RWPE2 (cell line): ENCODE results near the gene UPF1.
"Not testable (repeated sequence)": the region's sequence is repeated elsewhere in the genome, so short reads cannot be mapped to it uniquely, and the experiment has no call there.

Experiments used
- ATAC-seq: fragments of 200-7000 bp; cut with Tn5 transposase; 3 replicates; pipeline ENCODE4 v1.9.1; 2021; ENCODE audit warnings: low read depth
- DNase-seq: peaks from one replicate; pipeline ENCODE4 v3.0.0-alpha.2; 2020; ENCODE audit warnings: low spot score
- H3K27ac ChIP-seq: fragments of 450-650 bp; 2 replicates; pipeline ENCODE4 v1.5.1; 2017; ENCODE audit warnings: mild to moderate bottlenecking; ENCODE audit not compliant: poor library complexity, severe bottlenecking
- H3K27me3 ChIP-seq: fragments of 250-450 bp; sonication (Bioruptor Pico); 2 replicates; pipeline ENCODE4 v1.5.1; 2021; ENCODE audit warnings: mild to moderate bottlenecking, moderate library complexity; ENCODE audit not compliant: insufficient read depth, poor library complexity, severe bottlenecking
- H3K36me3 ChIP-seq: fragments of 250-450 bp; sonication (Bioruptor Pico); 2 replicates; pipeline ENCODE4 v1.5.1; 2020; ENCODE audit warnings: low read depth, mild to moderate bottlenecking, moderate library complexity
- H3K4me1 ChIP-seq: fragments of 250-450 bp; sonication (Bioruptor Pico); 2 replicates; pipeline ENCODE4 v1.5.1; 2021; ENCODE audit warnings: mild to moderate bottlenecking, moderate library complexity; ENCODE audit not compliant: insufficient read depth, poor library complexity, severe bottlenecking
- H3K4me3 ChIP-seq: fragments of 250-450 bp; sonication (Bioruptor Pico); 2 replicates; pipeline ENCODE4 v1.5.1; 2021; ENCODE audit warnings: mild to moderate bottlenecking, moderate library complexity; ENCODE audit not compliant: severe bottlenecking
- H3K9me3 ChIP-seq: fragments of 250-450 bp; sonication (Bioruptor Pico); 2 replicates; pipeline ENCODE4 v1.5.1; 2021; ENCODE audit warnings: mild to moderate bottlenecking, moderate library complexity; ENCODE audit not compliant: severe bottlenecking
- CTCF ChIP-seq: fragments of 450-650 bp; IDR thresholded peaks from one replicate; pipeline ENCODE4 v1.5.1; 2017; ENCODE audit warnings: mild to moderate bottlenecking, moderate library complexity; ENCODE audit not compliant: poor library complexity, severe bottlenecking

UPF1 gene

GRCh38 chr19:18910010-18910409, 78.3 kb downstream of the UPF1 start:
- no peak for ATAC-seq
- no peak for DNase-seq
- peaks cover 26% of the 10 kb centered on the region for H3K36me3 ChIP-seq
- H3K27me3 ChIP-seq = no peaks in the 10 kb centered on the region
- TF ChIP-seq CTCF = no peak
- H3K4me3 ChIP-seq = no peak overlapping the region
- no peak overlapping the region for H3K27ac ChIP-seq
- H3K4me1 ChIP-seq = no peaks in the 10 kb centered on the region
- H3K9me3 ChIP-seq = no peaks in the 10 kb centered on the region

GRCh38 chr19:18910801-18911436, 79.2 kb downstream of the UPF1 start:
- H3K27me3 ChIP-seq = no peaks in the 10 kb centered on the region
- ATAC-seq = no peak
- no peak overlapping the region for H3K4me3 ChIP-seq
- TF ChIP-seq CTCF = no peak
- peaks cover 35% of the 10 kb centered on the region for H3K36me3 ChIP-seq
- no peaks in the 10 kb centered on the region for H3K9me3 ChIP-seq
- DNase-seq = no peak
- no peak overlapping the region for H3K27ac ChIP-seq
- no peaks in the 10 kb centered on the region for H3K4me1 ChIP-seq

GRCh38 chr19:18912933-18913332, 81.2 kb downstream of the UPF1 start:
- Histone ChIP-seq H3K36me3 (peaks cover 46% of the 10 kb centered on the region), H3K4me3 (no peak overlapping the region), H3K9me3 (no peaks in the 10 kb centered on the region), H3K27me3 (no peaks in the 10 kb centered on the region), H3K4me1 (no peaks in the 10 kb centered on the region), H3K27ac (no peak overlapping the region)
- no peak for TF ChIP-seq CTCF
- no peak for DNase-seq
- ATAC-seq = no peak

GRCh38 chr19:18913466-18913865, 81.7 kb downstream of the UPF1 start:
- no peak overlapping the region for H3K4me3 ChIP-seq
- no peak for TF ChIP-seq CTCF
- H3K9me3 ChIP-seq = no peaks in the 10 kb centered on the region
- DNase-seq (no peak), ATAC-seq (no peak)
- H3K4me1 ChIP-seq = no peaks in the 10 kb centered on the region
- no peak overlapping the region for H3K27ac ChIP-seq
- H3K27me3 ChIP-seq = no peaks in the 10 kb centered on the region
- H3K36me3 ChIP-seq = peaks cover 46% of the 10 kb centered on the region

GRCh38 chr19:18915639-18916038, 83.9 kb downstream of the UPF1 start:
- no peak for DNase-seq
- ATAC-seq = no peak
- Histone ChIP-seq H3K9me3 (no peaks in the 10 kb centered on the region), H3K27me3 (no peaks in the 10 kb centered on the region), H3K4me1 (no peaks in the 10 kb centered on the region), H3K36me3 (peaks cover 40% of the 10 kb centered on the region), H3K27ac (no peak overlapping the region), H3K4me3 (no peak overlapping the region)
- peak; percentile 47 for TF ChIP-seq CTCF

GRCh38 chr19:18917593-18917992, 85.8 kb downstream of the UPF1 start:
- not testable (repeated sequence) for H3K9me3 ChIP-seq, ATAC-seq

More at GRCh38 chr19:18917593-18917992, 85.8 kb downstream of the UPF1 start:
- peaks cover 40% of the 10 kb centered on the region for H3K36me3 ChIP-seq
- not testable (repeated sequence) for DNase-seq, H3K27ac ChIP-seq, H3K4me1 ChIP-seq, H3K27me3 ChIP-seq, H3K4me3 ChIP-seq
